Stimulated activated CD8-positive, alpha-beta memory T cell treated with anti-CD3 and anti-CD28 coated beads, Interleukin-12 subunit alpha, Interleukin-12 subunit beta, amount 100 ng/mL, for 1 hour (primary cell): Measurements from ENCODE around the gene TPK1.
"Not testable (repeated sequence)": the region's sequence is repeated elsewhere in the genome, so short reads cannot be mapped to it uniquely, and the experiment has no call there.

Source experiments
- DNase-seq: peaks from one replicate; pipeline ENCODE4 v3.0.0-alpha.2; 2020; ENCODE audit warnings: low read depth

TPK1 gene

DNA sequence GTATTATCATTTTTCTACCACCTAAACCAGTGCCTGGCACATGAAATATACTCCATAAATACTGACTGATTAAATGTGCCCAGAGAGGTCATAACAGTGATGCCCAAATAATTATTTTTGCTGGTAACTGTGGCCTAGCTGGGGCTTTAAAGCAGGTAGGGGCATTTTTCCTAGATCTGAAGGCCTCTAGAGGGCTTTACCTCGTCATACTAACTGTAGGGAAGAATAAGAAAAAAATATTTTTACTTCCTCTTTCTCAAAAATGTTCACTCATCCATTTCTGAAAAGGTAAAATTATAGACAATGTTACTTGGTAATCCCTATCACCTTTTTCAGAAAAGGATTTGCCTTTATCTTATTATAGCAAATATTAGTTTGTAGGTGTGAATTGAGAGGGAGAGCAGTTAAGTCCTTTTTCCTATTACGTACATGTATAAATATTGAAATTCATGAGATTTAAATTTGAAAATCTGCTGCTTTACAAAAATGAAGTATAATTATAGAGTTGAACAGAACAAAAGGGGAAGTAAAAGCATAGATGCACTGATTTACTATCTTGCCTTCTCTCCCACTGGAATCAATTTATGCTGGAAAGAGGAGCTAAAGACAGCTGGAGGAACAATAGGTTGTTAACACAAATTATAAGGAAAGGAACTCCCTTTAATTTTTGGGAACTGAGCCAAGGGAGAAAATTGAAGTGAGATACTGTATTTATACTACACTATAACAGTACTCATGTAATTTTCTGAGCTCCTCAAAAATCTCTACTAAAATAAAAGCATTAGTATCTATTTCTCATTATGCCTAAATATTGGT is 360.8 kb downstream of the TPK1 start:
- DNase-seq: no peak

DNA sequence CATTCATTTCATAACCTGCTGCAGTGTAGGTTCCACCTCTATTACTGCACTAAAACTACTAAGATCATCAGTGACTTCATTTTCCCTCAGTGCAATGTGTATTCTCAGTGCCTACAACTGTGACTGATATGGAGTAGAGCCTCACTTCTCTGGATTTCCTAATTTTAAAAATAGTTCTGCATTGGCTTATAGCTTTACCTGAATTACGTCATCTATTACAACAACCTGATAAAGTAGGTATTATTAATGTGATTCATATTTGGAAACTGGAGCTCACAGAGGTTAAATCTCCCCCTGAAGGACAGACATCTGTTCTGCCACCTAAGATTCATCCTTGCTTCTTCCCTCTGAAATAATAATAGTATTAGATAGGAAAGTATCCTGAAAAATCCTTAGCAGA is 361.5 kb downstream of the TPK1 start:
- no peak for DNase-seq

- DNase-seq: no peak
These were observed 361.9 kb downstream of the TPK1 start for GRCh38 chr7:144473908-144474307.

GRCh38 chr7:144470078-144470477 is 365.8 kb downstream of the TPK1 start:
- DNase-seq: no peak

- no peak for DNase-seq
These were observed 366.7 kb downstream of the TPK1 start for GRCh38 chr7:144468990-144469732.

DNA sequence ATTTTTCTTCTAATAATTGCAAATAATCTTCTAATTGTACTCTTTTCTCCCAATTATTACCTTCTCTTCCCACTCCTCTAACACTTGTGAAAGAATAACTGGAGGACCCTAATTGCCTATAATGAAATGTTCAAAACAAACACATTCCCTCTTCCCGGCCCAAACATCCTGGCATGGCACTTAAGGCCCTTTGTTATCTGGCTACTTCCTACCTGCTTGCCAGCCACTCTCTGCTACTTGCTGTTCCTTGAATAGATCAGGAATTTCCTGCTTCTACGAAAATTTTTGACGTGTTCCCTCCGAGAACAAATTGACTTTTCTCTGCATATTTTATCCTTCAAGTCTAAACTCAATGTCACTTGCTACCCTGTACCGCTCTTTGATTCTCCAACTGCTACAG is 376.2 kb downstream of the TPK1 start:
- no peak for DNase-seq

- no peak for DNase-seq
These were observed 380.8 kb downstream of the TPK1 start for GRCh38 chr7:144455040-144455404.

- no peak for DNase-seq
These were observed 381.4 kb downstream of the TPK1 start for GRCh38 chr7:144454256-144455039.

- no peak for DNase-seq
These were observed 383.8 kb downstream of the TPK1 start for GRCh38 chr7:144452064-144452463.

GRCh38 chr7:144445590-144445989 is 390.3 kb downstream of the TPK1 start:
- DNase-seq: no peak

- no peak for DNase-seq
These were observed 396.1 kb downstream of the TPK1 start for GRCh38 chr7:144439717-144440205.

GRCh38 chr7:144438759-144439158 is 397.1 kb downstream of the TPK1 start:
- no peak for DNase-seq

- peak; percentile 9 for DNase-seq
These were observed 398.3 kb downstream of the TPK1 start for GRCh38 chr7:144437370-144438191.

- no peak for DNase-seq
These were observed 399.4 kb downstream of the TPK1 start for GRCh38 chr7:144436500-144436899.

GRCh38 chr7:144428431-144428830 is 407.4 kb downstream of the TPK1 start:
- no peak for DNase-seq

DNA sequence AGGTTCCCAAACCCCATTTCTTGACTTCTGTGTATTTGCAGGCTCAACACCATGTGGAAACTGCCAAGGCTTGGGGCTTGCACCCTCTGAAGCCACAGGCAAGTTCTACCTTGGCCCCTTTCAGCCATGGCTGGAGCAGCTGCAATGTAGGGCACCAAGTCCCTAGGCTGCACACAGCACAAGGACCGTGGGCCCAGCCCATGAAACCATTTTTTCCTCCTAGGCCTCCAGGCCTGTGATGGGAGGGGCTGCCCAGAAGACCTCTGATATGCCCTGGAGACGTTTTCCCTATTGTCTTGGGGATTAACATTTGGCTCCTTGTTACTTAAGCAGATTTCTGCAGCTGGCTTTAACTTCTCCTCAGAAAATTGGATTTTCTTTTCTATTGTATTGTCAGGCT is 408.3 kb downstream of the TPK1 start:
- DNase-seq: not testable (repeated sequence)

GRCh38 chr7:144418931-144419330 is 416.9 kb downstream of the TPK1 start:
- not testable (repeated sequence) for DNase-seq

GRCh38 chr7:144416341-144416740 is 419.5 kb downstream of the TPK1 start:
- DNase-seq: no peak

DNA sequence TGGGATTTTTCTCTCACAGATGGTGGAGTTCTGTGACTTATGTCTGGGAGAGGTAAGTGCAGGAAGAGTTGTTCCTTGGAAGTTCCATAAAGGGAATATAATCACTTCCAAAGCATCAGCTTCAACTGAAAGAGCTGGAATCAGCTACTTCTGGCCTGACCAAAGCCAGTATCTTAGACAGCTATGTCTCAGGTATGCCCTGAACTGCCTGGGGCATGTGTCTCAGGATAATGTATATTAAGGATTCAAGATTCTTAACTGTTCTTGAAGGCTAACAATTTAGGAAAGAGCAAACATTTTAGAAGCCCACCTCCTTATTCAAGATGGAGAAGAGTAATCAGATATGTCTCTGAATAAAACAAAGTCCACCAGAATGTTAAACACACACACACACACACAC is 420.0 kb downstream of the TPK1 start:
- no peak for DNase-seq

GRCh38 chr7:144414815-144415214 is 421.0 kb downstream of the TPK1 start:
- no peak for DNase-seq

GRCh38 chr7:144410441-144410840 is 425.4 kb downstream of the TPK1 start:
- DNase-seq: no peak

DNA sequence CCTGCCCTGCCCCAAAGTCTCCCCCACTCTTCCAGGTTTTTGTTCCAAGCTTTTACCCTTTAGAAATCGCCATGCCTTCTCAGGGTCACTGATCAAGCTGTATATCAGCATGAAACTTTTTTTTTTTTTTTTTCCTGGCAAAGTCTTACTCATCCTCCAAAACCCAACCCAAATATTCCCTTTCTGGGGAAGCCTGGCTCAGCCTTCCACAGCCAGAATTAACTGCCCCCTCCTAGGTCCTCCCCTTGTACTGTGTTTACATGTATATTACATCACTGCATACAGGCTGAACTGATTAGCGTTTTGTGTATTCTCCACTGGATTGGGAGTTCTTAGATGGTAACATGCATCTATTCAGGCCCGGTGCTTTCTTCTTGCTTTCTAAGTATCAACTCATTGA is 427.7 kb downstream of the TPK1 start:
- no peak for DNase-seq
